Muscle of arm (tissue), 12 donors: Measurements from ENCODE around the gene PHLDB2. TPM values are rescaled to one million over a fixed set of nuclear protein-coding genes. Genes with fewer than 3 reads are reported as not detected.
A peak's percentile ranks its signal among the peaks of the same experiment; 100 is the strongest.

ENCODE experiments used
- DNase-seq: peaks from one replicate; pipeline ENCODE4 v3.0.0-alpha.2; 2013
- polyA plus RNA-seq, 12 donors: library from polyadenylated mRNA; unstranded; fragments of 120-200 nt; gene quantifications; one replicate each; pipeline ENCODE4 v1.2.1, GENCODE V29; 2013; ENCODE audit not compliant: insufficient read length in 12 of 12

The PHLDB2 gene
- polyA plus RNA-seq, 12 donors: 49.3 to 106 (median 72.6) TPM; not detected in 1

GRCh38 chr3:111921181-111921580 lies 62.1 kb downstream of the PHLDB2 start:
- no peak for DNase-seq

GRCh38 chr3:111923095-111923771 lies 64.2 kb downstream of the PHLDB2 start:
- DNase-seq: no peak

GRCh38 chr3:111923806-111924205 lies 64.7 kb downstream of the PHLDB2 start:
- DNase-seq: no peak

- peak; percentile 78 for DNase-seq
Measured at GRCh38 chr3:111924283-111924682, 65.2 kb downstream of the PHLDB2 start.

- DNase-seq: no peak
Measured at GRCh38 chr3:111926266-111926676, 67.2 kb downstream of the PHLDB2 start.

GRCh38 chr3:111928613-111929012 lies 69.5 kb downstream of the PHLDB2 start:
- no peak for DNase-seq

GRCh38 chr3:111929484-111929883 lies 70.4 kb downstream of the PHLDB2 start:
- no peak for DNase-seq

GRCh38 chr3:111932946-111933345 lies 73.9 kb downstream of the PHLDB2 start:
- DNase-seq: no peak

GRCh38 chr3:111936191-111936841 lies 77.3 kb downstream of the PHLDB2 start:
- DNase-seq: no peak

GRCh38 chr3:111936967-111937366 lies 77.9 kb downstream of the PHLDB2 start:
- no peak for DNase-seq

- no peak for DNase-seq
Measured at GRCh38 chr3:111937871-111938270, 78.8 kb downstream of the PHLDB2 start.

GRCh38 chr3:111939873-111940272 lies 80.8 kb downstream of the PHLDB2 start:
- DNase-seq: no peak

GRCh38 chr3:111943533-111943932 lies 84.5 kb downstream of the PHLDB2 start:
- no peak for DNase-seq

GRCh38 chr3:111944372-111944771 lies 85.3 kb downstream of the PHLDB2 start:
- no peak for DNase-seq

GRCh38 chr3:111947231-111947630 lies 88.2 kb downstream of the PHLDB2 start:
- no peak for DNase-seq

- no peak for DNase-seq
Measured at GRCh38 chr3:111948786-111949185, 89.7 kb downstream of the PHLDB2 start.

- DNase-seq: no peak
Measured at GRCh38 chr3:111949712-111950111, 90.6 kb downstream of the PHLDB2 start.

GRCh38 chr3:111951032-111951431 lies 92.0 kb downstream of the PHLDB2 start:
- no peak for DNase-seq

GRCh38 chr3:111952086-111952485 lies 93.0 kb downstream of the PHLDB2 start:
- DNase-seq: no peak

GRCh38 chr3:111952866-111953450 lies 93.9 kb downstream of the PHLDB2 start:
- DNase-seq: no peak

GRCh38 chr3:111954228-111954990 lies 95.3 kb downstream of the PHLDB2 start:
- no peak for DNase-seq

- DNase-seq: no peak
Measured at GRCh38 chr3:111955876-111956275, 96.8 kb downstream of the PHLDB2 start.
